IPS-18c (cell line): ENCODE data around the gene FOXL3.
"Not testable (repeated sequence)": the region's sequence is repeated elsewhere in the genome, so short reads cannot be mapped to it uniquely, and the experiment has no call there.

Source experiments
- H3K4me3 ChIP-seq: 2 replicates; pipeline ENCODE4 v1.7.0; 2013; ENCODE audit warnings: low read depth, mild to moderate bottlenecking, low read length, moderate library complexity; ENCODE audit not compliant: insufficient read depth
- H3K9me3 ChIP-seq: one replicate; pipeline ENCODE4 v1.6.1; 2013; ENCODE audit warnings: mild to moderate bottlenecking, low read length, moderate library complexity; ENCODE audit not compliant: control insufficient read depth, insufficient read depth

The FOXL3 gene

DNA sequence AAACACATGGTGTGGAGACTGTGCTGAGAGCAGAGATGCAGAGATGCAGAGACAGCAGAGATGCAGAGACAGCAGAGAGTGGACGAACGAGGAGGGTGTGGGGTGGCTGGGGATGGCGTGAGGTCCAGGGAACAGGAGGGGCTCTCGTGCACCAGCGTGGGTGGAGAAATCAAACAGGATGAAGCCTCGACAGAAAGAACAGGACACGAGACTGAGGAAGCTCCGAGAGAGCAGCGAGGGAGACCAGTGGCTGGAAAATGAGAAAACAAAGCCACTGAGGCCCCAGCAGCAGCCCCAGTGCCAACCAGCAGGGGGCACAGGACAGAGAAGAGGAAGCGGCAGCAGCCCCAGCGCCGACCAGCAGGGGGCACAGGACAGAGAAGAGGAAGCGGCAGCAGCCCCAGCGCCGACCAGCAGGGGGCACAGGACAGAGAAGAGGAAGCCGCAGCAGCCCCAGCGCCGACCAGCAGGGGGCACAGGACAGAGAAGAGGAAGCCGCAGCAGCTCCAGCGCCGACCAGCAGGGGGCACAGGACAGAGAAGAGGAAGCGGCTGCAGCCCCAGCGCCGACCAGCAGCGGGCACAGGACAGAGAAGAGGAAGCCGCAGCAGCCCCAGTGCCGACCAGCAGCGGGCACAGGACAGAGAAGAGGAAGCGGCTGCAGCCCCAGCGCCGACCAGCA, 27.2 kb upstream of the FOXL3 start:
- Histone ChIP-seq H3K9me3 (peaks cover 43% of the 10 kb centered on the region), H3K4me3 (peak overlapping the region; percentile 28; the same call in 1 of the 2 replicates)

DNA sequence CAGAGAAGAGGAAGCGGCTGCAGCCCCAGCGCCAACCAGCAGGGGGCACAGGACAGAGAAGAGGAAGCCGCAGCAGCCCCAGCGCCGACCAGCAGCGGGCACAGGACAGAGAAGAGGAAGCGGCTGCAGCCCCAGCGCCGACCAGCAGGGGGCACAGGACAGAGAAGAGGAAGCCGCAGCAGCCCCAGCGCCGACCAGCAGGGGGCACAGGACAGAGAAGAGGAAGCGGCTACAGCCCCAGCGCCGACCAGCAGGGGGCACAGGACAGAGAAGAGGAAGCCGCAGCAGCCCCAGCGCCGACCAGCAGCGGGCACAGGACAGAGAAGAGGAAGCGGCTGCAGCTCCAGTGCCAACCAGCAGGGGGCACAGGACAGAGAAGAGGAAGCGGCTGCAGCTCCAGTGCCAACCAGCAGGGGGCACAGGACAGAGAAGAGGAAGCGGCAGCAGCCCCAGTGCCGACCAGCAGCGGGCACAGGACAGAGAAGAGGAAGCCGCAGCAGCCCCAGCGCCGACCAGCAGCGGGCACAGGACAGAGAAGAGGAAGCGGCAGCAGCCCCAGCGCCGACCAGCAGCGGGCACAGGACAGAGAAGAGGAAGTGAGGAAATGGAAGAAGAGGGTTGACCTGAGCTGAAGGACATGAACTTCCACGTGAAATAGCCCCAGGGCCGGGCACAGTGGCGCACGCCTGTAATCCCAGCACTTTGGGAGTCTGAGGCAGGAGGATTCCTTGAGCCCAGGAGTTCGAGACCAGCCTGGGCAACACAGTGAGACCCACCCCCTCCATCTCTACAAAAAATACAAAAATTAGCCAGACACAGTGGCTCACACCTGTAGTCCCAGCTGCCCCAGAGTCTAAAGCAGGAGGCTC, 26.3 kb upstream of the FOXL3 start:
- H3K4me3 ChIP-seq: not testable (repeated sequence)
- H3K9me3 ChIP-seq: peaks cover 39% of the 10 kb centered on the region

DNA sequence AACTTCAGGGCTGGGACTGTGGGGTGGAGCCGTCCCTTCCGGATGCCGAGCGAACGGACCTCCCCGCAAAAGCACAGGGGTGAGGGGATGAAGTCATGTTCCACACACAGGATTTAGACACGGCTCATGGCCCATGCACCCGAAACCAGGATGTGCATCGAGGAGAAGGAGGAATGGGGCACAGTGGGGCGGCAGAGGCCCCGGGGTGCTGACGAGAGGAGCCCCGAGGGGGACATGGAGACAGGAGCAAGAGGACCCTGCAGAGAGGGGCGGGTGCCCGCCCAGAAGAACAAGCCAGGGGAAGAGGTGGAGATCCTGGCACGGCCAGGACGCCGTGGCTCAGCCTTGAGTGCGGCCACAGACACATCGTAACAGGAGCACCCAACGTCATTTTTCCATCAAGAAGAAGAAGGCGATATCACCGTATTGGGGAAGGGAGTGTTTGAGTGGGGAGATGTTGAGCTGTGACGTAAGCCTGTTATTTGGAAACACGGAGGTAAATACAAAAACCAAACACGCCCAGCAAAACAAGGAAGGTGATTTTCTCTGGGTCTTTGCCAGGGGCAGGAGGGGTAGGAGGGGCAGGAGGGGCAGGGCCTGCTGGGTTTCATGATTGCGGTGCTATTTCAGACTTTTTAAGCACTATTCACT, 25.3 kb upstream of the FOXL3 start:
- no peak overlapping the region for H3K4me3 ChIP-seq
- peaks cover 37% of the 10 kb centered on the region for H3K9me3 ChIP-seq

DNA sequence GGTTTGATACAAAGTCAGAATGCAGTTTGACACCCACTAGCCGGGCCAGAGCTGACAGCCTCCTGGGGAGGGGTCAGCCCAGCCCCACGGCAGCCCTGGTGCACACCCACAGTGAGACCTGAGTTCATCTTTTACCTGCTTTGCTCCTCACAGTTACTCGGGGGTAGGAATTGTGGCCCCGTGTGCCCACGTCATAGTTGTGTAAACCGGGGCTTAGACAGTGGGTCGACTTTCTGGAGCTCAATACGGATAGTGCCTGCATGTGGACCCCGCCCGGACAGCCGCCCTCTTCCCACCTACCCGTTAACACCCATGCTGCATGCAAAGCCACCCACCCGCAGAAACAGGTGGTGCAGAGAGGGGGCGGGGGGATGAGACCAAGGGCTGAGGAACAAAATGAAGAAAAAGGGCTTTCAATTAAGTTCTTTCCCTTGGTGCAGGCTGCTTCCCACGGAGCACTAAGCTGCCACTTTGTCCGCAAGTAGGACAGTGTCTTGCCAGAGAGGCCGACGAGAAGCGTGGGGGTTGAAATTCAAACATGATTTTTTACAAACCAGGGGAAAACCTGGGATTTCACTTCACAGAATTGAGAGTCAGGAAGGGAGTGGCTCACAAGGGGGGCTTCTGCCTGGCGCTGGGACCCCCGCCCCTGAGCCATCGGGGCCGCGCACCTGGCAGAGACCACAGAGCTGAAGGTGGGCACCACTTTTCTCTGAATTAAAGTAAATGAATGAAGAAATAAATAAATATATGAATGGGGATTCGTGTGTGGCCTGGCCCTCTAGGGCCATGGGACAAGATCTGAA, 24.6 kb upstream of the FOXL3 start:
- no peak overlapping the region for H3K4me3 ChIP-seq
- peaks cover 34% of the 10 kb centered on the region for H3K9me3 ChIP-seq

DNA sequence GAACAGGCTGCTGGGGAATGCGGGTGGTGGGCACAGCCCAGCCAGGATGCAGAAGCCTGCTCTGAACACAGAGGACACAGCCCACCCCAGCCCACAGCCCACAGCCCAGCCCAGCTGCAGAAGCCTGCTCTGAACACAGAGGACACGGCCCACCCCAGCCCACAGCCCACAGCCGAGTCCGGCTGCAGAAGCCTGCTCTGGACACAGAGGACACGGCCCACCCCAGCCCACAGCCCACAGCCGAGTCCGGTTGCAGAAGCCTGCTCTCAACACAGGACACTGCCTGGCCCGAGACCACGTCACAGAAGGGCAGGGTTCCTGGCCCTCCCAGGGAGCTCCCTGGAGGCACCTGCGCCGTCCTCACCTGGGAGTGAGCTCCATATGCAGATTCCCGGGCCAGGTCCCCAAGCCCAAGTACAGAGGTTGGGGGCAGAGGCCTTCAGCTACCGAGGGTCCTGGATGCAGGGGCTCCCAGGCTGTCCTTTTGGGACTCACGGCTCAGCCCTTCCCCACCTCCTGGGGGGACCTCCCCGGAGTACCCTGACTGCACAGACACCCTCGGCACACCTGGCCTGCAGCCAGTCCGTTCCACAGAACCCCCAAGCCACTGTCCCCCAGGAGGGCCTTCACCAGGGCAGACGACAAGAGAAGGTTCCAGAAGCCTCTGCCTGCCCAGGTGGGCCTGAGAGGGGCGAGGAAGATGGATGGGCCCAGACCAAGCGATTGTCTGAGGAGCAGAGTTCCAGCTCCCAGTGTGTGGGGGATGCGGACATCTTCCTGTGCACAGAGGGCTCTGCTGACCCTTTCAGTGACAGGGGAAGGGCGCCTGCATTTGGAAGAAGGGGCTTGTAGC, 23.7 kb upstream of the FOXL3 start:
- H3K9me3 ChIP-seq: peaks cover 29% of the 10 kb centered on the region

DNA sequence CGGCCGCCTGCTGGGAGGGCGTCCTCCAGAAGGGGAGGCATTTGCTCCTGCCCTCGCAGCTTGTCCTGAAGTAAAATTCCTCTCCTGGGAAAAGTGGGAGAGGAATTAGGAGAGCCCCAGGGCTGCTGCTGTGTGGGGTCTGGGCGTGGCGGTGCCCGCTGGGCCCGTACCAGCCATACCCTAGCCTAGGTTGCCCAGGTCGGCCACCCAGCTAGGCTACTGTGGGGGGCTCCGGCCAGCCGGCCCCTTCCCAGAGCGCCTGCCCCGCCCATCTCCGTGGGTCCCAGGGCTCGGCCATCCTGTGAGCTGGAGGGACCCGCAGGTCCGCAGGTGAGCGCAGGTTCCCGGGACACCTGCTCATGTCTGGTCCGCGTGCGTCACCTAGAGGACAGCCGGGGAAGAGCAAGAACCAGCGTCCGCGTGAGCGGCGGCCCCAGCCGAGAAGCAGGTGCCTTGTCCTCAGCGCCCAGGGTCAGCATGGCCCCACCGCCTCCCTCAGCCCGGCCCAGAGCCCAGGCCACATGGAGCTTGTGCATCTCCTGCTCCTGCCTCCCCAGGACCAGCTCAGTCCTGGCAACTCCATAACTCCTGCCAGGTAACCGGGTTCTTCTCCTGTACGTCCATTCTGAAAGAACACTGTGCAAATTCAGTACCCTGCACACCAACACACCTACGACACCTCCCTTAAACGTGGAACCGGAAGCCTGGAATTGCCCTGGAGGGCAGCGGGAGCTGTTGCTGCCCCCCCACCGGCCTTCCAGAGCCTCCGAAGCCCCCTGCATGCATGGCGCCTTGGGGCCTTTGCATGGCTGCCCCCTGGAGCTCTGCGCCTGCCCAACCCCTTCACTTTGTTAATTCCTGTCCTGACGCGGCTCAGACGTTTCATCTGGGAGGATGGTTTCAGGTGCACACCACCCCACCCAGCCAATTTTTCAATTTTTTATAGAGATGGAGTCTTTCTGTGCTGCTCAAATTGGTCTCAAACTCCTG, 22.8 kb upstream of the FOXL3 start:
- H3K9me3 ChIP-seq: peaks cover 24% of the 10 kb centered on the region
- H3K4me3 ChIP-seq: no peak overlapping the region

More for the DNA sequence above, 23.7 kb upstream of the FOXL3 start:
- peak overlapping the region; percentile 24; the same call in 1 of the 2 replicates for H3K4me3 ChIP-seq

DNA sequence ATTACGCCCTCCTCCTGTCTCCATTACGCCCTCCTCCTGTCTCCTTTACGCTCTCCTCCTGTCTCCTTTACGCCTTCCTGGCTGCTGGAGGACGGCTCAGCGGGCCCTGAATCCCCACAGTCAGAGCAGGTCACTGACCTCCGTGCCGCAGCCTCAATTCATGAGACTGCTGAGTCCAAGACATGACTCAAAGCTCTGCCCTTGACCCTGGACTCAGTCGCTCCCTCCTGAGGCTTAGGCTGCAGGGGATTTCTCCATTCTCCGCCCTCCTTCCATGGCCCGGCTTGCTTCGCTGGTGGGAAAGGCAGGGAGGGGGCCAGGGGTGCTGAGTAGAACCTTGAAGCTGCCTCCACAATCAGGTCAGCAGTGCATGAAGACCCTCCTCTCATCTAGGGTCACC, 21.0 kb upstream of the FOXL3 start:
- Histone ChIP-seq H3K9me3 (peaks cover 12% of the 10 kb centered on the region), H3K4me3 (no peak overlapping the region)

DNA sequence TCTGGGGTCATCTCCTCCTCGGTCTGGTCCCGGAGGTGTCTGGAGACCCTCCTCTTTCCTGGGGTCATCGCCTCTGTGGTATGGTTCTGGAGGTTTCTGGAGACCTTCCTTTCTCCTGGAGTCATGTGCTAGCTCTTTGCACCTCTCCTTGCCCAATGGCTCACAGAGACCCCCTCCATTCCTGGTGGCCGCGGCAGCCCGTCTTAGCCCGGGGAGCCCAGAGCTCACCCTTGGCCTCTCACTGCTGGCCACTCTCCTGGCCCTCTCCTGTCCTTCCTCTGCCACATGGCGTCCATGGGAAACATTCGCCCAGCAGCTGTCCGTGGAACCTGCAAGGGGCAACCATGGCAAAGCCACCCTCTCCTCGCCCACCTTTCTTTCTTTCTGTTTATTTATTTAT, 20.2 kb upstream of the FOXL3 start:
- Histone ChIP-seq H3K4me3 (no peak overlapping the region; the same call in 1 of the 2 replicates), H3K9me3 (peaks cover 12% of the 10 kb centered on the region)

DNA sequence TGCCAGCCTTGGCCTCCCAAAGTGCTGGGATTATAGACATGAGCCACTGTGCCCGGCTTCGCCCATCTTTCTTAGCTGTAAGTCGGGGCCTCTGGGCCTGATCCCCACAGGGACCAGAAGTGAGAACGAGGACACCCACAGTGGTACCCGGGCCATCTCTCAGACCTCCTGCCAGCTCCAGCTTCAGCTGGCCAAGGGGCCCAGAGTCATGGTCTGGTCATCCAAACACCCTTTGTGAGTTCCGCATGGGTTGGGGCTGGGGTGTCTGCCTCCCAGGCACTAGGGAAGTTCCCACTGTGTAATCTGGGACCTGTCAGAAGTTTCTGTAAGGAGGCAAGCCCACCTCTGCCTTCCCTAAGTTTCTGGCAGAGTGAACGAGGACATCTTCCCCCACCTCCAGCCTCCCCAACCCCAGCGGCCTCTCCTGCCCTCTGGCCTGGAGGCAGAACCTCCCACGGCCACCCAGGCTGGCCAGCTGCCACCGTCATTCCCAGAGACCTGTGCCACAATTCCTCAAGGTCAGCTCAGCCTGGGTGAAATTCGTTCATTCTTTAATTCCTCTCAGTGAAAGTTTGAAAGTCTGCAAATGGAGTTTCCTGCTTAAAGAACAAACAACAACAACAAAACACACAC, 19.5 kb upstream of the FOXL3 start:
- Histone ChIP-seq H3K9me3 (peaks cover 12% of the 10 kb centered on the region), H3K4me3 (no peak overlapping the region)

DNA sequence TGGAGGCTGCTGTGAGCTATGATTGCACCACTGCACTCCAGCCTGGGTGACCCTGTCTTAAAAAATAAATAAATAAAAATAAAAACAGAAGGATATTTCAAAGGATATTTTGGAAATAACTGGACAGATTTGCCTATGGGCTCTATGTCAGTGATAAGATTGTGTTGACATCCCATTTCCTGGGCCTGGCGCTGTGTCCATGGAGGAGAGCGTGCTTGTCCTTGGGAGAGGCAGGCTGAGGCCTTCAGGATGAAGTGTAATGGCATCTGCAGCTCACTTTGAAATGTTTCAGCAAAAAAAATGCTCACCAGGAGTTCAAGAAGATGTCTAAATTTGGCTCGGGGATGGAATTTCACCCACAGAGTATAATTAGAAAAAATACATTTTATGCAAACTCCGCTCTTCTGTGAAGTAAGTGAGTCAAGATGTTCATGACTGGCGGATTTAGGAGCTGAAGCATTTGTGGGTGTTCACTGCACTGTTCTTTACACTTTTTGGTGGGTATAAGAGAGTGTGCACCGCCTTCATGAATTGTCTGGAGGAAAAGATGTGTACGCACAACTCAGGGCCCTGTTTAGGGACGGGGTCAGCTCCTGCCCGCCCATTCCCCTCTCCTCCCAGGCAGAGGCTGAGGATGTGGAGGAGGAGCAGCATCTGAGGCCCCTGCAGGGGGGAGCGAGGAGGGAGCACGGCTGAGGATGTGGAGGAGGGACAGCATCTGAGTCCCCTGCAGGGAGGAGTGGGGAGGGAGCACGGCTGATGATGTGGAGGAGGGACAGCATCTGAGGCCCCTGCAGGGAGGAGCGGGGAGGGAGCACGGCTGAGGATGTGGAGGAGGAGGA, 18.5 kb upstream of the FOXL3 start:
- peaks cover 16% of the 10 kb centered on the region for H3K9me3 ChIP-seq
- H3K4me3 ChIP-seq: 0 out of 2 replicates have a peak overlapping the region, but pooled peaks have one; percentile 20

DNA sequence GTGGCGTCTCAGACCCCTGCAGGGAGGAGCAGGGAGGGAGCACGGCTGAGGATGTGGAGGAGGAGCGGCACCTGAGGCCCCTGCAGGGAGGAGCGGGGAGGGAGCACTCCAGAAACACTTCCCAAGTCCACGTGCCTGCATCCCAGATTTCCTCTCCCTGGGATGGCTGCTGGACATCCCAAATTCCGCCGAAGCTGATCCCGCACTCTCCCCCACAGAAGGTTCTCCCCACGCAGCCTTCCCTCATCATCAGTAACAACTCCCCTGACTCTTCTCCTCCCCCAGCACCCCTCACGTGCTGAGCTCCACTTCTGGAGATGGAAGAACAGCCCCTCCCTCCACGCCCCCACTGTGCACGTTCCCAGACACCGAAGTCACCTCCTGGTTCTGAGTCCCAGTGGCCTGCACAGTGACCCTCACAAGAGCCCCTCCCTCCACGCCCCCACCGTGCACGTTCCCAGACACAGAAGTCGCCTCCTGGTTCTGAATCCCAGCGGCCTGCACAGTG, 17.8 kb upstream of the FOXL3 start:
- Histone ChIP-seq H3K4me3 (no peak overlapping the region), H3K9me3 (peaks cover 11% of the 10 kb centered on the region)

DNA sequence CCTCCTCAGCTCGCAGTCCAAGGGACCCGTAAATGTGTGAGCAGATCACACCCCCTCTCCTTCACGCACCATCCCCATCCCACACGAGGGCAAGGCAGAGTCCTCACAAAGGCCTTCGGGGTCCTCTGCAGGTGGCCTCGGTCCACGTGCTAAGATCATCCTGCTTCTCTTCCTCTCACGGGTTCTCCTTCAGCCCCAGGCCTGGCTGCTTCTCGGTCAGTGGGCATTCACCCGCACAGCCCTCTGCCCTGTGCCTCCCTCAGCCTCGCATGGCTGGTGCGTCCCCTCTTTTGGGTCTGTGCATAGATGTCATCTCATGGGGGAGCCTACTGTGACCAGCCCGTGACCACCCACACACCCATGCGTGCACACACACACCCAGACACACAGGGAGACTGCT, 17.3 kb upstream of the FOXL3 start:
- H3K4me3 ChIP-seq: no peak overlapping the region
- H3K9me3 ChIP-seq: peaks cover 11% of the 10 kb centered on the region

DNA sequence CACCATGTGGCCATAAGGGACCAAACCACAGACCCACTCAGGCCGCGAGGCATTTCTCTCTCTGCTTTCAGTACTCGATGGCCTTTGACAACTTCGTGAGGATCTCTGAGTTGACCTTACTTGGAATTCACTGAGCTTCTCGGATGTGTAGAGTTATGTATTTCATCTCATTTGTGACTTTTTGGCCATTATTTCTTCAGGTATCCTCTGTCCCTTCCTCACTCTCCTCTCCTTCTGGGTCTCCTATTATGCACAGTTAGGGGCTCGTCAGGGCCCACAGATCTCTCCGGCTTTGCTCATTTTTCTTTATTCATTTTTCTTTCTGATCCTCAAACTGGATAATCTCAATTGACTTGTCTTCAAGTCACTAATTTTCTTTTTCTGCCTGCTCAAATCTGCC, 16.6 kb upstream of the FOXL3 start:
- no peak overlapping the region for H3K4me3 ChIP-seq
- H3K9me3 ChIP-seq: peaks cover 11% of the 10 kb centered on the region

DNA sequence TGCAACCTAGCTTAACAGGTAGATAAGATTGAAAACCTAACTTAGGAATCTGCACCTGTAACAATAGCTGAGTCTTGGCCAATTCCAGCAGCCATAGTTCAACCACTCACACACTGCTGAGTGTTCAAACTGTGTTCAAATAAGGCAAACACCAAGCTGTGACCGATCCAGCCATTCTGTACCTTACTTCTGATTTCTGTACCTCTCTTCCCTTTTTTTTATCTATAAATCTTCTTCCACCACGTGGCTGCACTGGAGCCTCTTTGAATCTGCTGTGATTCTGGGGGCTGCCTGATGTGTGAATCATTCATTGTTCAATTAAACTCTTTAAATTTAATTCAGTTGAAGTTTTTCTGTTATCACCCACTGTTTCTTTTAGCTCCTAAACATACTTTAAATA, 15.7 kb upstream of the FOXL3 start:
- Histone ChIP-seq H3K9me3 (peaks cover 11% of the 10 kb centered on the region), H3K4me3 (no peak overlapping the region)
